HEK293 (cell line): ENCODE results near the gene MRPL34.
"Not testable (repeated sequence)": the region's sequence is repeated elsewhere in the genome, so short reads cannot be mapped to it uniquely, and the experiment has no call there.

Source experiments
- CTCF ChIA-PET: fragments of 350-600 bp; formaldehyde crosslinking; extraction: SDS; loops from one replicate; lab custom pipeline; 2021; ENCODE audit warnings: antibody characterized with exemption; lab: Yijun Ruan, JAX
- POLR2A ChIA-PET: fragments of 300-600 bp; formaldehyde crosslinking; extraction: SDS; loops from one replicate; lab custom pipeline; 2020; ENCODE audit warnings: antibody characterized with exemption, inconsistent platforms; lab: Yijun Ruan, JAX
- H3K27ac ChIP-seq: fragments of 200-500 bp; sonication (Bioruptor generic); 2 replicates; pipeline ENCODE4 v1.5.1; 2014; ENCODE audit warnings: low read depth, low read length, control low read depth, inconsistent platforms; ENCODE audit errors: extremely low read depth
- H3K36me3 ChIP-seq, 2 experiments: fragments of 200-500 bp in 1 of 2; sonication (Bioruptor generic) in 1 of 2; 1 replicate in 1 of 2; 2 replicates in 1 of 2; pipeline ENCODE4 v1.5.1; 2014 to 2017; ENCODE audit warnings: inconsistent platforms in 2 of 2, low read length in 2 of 2; ENCODE audit not compliant: control insufficient read depth in 2 of 2, insufficient read depth in 1 of 2
- H3K4me1 ChIP-seq: fragments of 200-500 bp; sonication (Bioruptor generic); 2 replicates; pipeline ENCODE4 v1.5.1; 2014; ENCODE audit warnings: mild to moderate bottlenecking, low read length, inconsistent platforms; ENCODE audit not compliant: control insufficient read depth, insufficient read depth
- H3K4me3 ChIP-seq: 2 replicates; pipeline ENCODE4 v1.5.1; 2011; ENCODE audit warnings: low read depth, mild to moderate bottlenecking, control low read depth, low read length, moderate library complexity
- H3K9me3 ChIP-seq: fragments of 200-500 bp; sonication (Bioruptor generic); 2 replicates; pipeline ENCODE4 v1.5.1; 2014; ENCODE audit warnings: low read depth, low read length, inconsistent platforms; ENCODE audit not compliant: control insufficient read depth, insufficient read depth
- HOXD13 ChIP-seq: sonication (generic); formaldehyde crosslinking; IDR thresholded peaks from 2 replicates; pipeline ENCODE4 v1.8.0; 2022; ENCODE audit warnings: missing genetic modification reagents, borderline replicate concordance
- INSM2 ChIP-seq: fragments of 450-650 bp; formaldehyde crosslinking; IDR thresholded peaks from 2 replicates; pipeline ENCODE4 v1.5.1; 2016; ENCODE audit warnings: missing biosample characterization, missing genetic modification characterization
- MEIS1 ChIP-seq: sonication (generic); formaldehyde crosslinking; IDR thresholded peaks from 2 replicates; pipeline ENCODE4 v1.8.1; 2022; ENCODE audit warnings: missing genetic modification reagents, mild to moderate bottlenecking, borderline replicate concordance
- MYNN ChIP-seq: fragments of 450-650 bp; formaldehyde crosslinking; IDR thresholded peaks from 2 replicates; pipeline ENCODE4 v1.5.1; 2016; ENCODE audit warnings: missing biosample characterization, missing genetic modification characterization, borderline replicate concordance
- PBX3 ChIP-seq: sonication (generic); formaldehyde crosslinking; IDR thresholded peaks from 2 replicates; pipeline ENCODE4 v1.8.1; 2022; ENCODE audit warnings: mild to moderate bottlenecking, moderate library complexity, missing genetic modification reagents
- PRDM10 ChIP-seq: fragments of 450-650 bp; formaldehyde crosslinking; IDR thresholded peaks from 2 replicates; pipeline ENCODE4 v1.5.1; 2016; ENCODE audit warnings: missing biosample characterization, missing genetic modification characterization
- ZBTB20 ChIP-seq: fragments of 450-650 bp; formaldehyde crosslinking; IDR thresholded peaks from 2 replicates; pipeline ENCODE4 v1.5.1; 2016; ENCODE audit warnings: missing biosample characterization, missing genetic modification characterization
- ZBTB48 ChIP-seq: fragments of 450-650 bp; formaldehyde crosslinking; IDR thresholded peaks from 2 replicates; pipeline ENCODE4 v1.5.1; 2016; ENCODE audit warnings: missing biosample characterization, missing genetic modification characterization
- ZBTB8A ChIP-seq: fragments of 450-650 bp; formaldehyde crosslinking; IDR thresholded peaks from 2 replicates; pipeline ENCODE4 v1.5.1; 2016; ENCODE audit warnings: missing biosample characterization, missing genetic modification characterization
- ZFHX2 ChIP-seq: fragments of 450-650 bp; formaldehyde crosslinking; conservative IDR thresholded peaks from 2 replicates; pipeline ENCODE4 v1.5.1; 2016; ENCODE audit warnings: missing biosample characterization, missing genetic modification characterization
- ZNF121 ChIP-seq: fragments of 450-650 bp; formaldehyde crosslinking; IDR thresholded peaks from 2 replicates; pipeline ENCODE4 v1.5.1; 2016; ENCODE audit warnings: missing biosample characterization, missing genetic modification characterization
- ZNF169 ChIP-seq: fragments of 450-650 bp; formaldehyde crosslinking; IDR thresholded peaks from 2 replicates; pipeline ENCODE4 v1.5.1; 2016; ENCODE audit warnings: missing biosample characterization, missing genetic modification characterization
- ZNF18 ChIP-seq: fragments of 450-650 bp; formaldehyde crosslinking; IDR thresholded peaks from 2 replicates; pipeline ENCODE4 v1.5.1; 2016; ENCODE audit warnings: missing biosample characterization, missing genetic modification characterization
- ZNF2 ChIP-seq: fragments of 450-650 bp; formaldehyde crosslinking; IDR thresholded peaks from 2 replicates; pipeline ENCODE4 v1.5.1; 2016; ENCODE audit warnings: missing biosample characterization, missing genetic modification characterization
- ZNF221 ChIP-seq: fragments of 450-650 bp; formaldehyde crosslinking; IDR thresholded peaks from 2 replicates; pipeline ENCODE4 v1.5.1; 2017; ENCODE audit warnings: missing biosample characterization, missing genetic modification characterization, borderline replicate concordance
- ZNF248 ChIP-seq: fragments of 450-650 bp; formaldehyde crosslinking; IDR thresholded peaks from 2 replicates; pipeline ENCODE4 v1.5.1; 2017; ENCODE audit warnings: missing biosample characterization, missing genetic modification characterization
- ZNF398 ChIP-seq: fragments of 450-650 bp; formaldehyde crosslinking; IDR thresholded peaks from 2 replicates; pipeline ENCODE4 v1.5.1; 2017; ENCODE audit warnings: missing biosample characterization, missing genetic modification characterization
- ZNF560 ChIP-seq: fragments of 450-650 bp; formaldehyde crosslinking; IDR thresholded peaks from 2 replicates; pipeline ENCODE4 v1.5.1; 2017; ENCODE audit warnings: missing biosample characterization, missing genetic modification characterization, borderline replicate concordance
- ZNF645 ChIP-seq: fragments of 450-650 bp; formaldehyde crosslinking; IDR thresholded peaks from 2 replicates; pipeline ENCODE4; 2016; ENCODE audit warnings: missing biosample characterization, missing genetic modification characterization
- ZNF777 ChIP-seq: fragments of 450-650 bp; formaldehyde crosslinking; IDR thresholded peaks from 2 replicates; pipeline ENCODE4 v1.5.1; 2017; ENCODE audit warnings: missing biosample characterization, missing genetic modification characterization, borderline replicate concordance
- ZSCAN30 ChIP-seq: fragments of 450-650 bp; IDR thresholded peaks from 2 replicates; pipeline ENCODE4 v1.5.1; 2018; ENCODE audit warnings: missing biosample characterization, mild to moderate bottlenecking, missing genetic modification characterization, moderate library complexity

MRPL34 gene

GRCh38 chr19:17268754-17269153, 36.9 kb upstream of the MRPL34 start (continued):
- TF ChIP-seq ZNF221 (no peak), ZNF777 (tag by site-specific recombination) (no peak), ZNF248 (tag by site-specific recombination) (no peak), MEIS1 (CRISPR knock-in tag) (no peak), ZBTB20 (tag by site-specific recombination) (no peak)
- TF ChIP-seq, all 188 proteins: peak for 0

- H3K36me3 ChIP-seq: peaks cover 27 to 70% of the 10 kb centered on the region in 2 experiments
- CTCF ChIA-PET, H3K4me3 ChIP-seq, H3K4me1 ChIP-seq, H3K27ac ChIP-seq, H3K9me3 ChIP-seq: not testable (repeated sequence)
- peak; percentile 83; the same call in 1 of the 2 replicates for TF ChIP-seq ZNF121 (tag by site-specific recombination)
- POLR2A ChIA-PET: interaction anchor here (2.1 kb wide), 1 partner anchor 8 kb away, joined by 5 read pairs; no protein-coding TSS in a partner anchor
These were observed 30.8 kb upstream of the MRPL34 start for GRCh38 chr19:17274892-17275291.

- Histone ChIP-seq H3K4me3 (no peak overlapping the region), H3K27ac (no peak overlapping the region), H3K36me3 (peaks cover 27 to 65% of the 10 kb centered on the region in 2 experiments), H3K4me1 (no peaks in the 10 kb centered on the region), H3K9me3 (no peaks in the 10 kb centered on the region)
- ChIA-PET POLR2A (interaction anchor here (2.1 kb wide), 1 partner anchor 9 kb away, joined by 5 read pairs; no protein-coding TSS in a partner anchor), CTCF (no interaction called here)
- TF ChIP-seq ZNF2 (tag by site-specific recombination): no peak
- no peak for TF ChIP-seq MYNN (tag by site-specific recombination)
- no peak for TF ChIP-seq ZNF169
- TF ChIP-seq ZFHX2 (tag by site-specific recombination): no peak
- no peak for TF ChIP-seq ZNF560 (tag by site-specific recombination)
- TF ChIP-seq ZNF398: no peak
- TF ChIP-seq ZBTB8A (tag by site-specific recombination): no peak
- TF ChIP-seq PRDM10 (tag by site-specific recombination): no peak
- TF ChIP-seq ZNF18 (tag by site-specific recombination): no peak
- no peak for TF ChIP-seq INSM2 (tag by site-specific recombination)
- no peak for TF ChIP-seq ZBTB48
- TF ChIP-seq PBX3 (CRISPR knock-in tag): no peak
- TF ChIP-seq ZSCAN30 (tag by site-specific recombination): no peak
- no peak for TF ChIP-seq ZNF645 (tag by site-specific recombination)
- no peak for TF ChIP-seq HOXD13 (CRISPR knock-in tag)
These were observed 30.1 kb upstream of the MRPL34 start for GRCh38 chr19:17275441-17276175.
